HEK293 (cell line): ENCODE measurements around the gene HMX3.

Source experiments
- CTCF ChIA-PET: fragments of 350-600 bp; formaldehyde crosslinking; extraction: SDS; loops from one replicate; lab custom pipeline; 2021; ENCODE audit warnings: antibody characterized with exemption; lab: Yijun Ruan, JAX
- POLR2A ChIA-PET: fragments of 300-600 bp; formaldehyde crosslinking; extraction: SDS; loops from one replicate; lab custom pipeline; 2020; ENCODE audit warnings: antibody characterized with exemption, inconsistent platforms; lab: Yijun Ruan, JAX
- H3K27ac ChIP-seq: fragments of 200-500 bp; sonication (Bioruptor generic); 2 replicates; pipeline ENCODE4 v1.5.1; 2014; ENCODE audit warnings: low read depth, low read length, control low read depth, inconsistent platforms; ENCODE audit errors: extremely low read depth
- H3K36me3 ChIP-seq, 2 experiments: fragments of 200-500 bp in 1 of 2; sonication (Bioruptor generic) in 1 of 2; 1 replicate in 1 of 2; 2 replicates in 1 of 2; pipeline ENCODE4 v1.5.1; 2014 to 2017; ENCODE audit warnings: inconsistent platforms in 2 of 2, low read length in 2 of 2; ENCODE audit not compliant: control insufficient read depth in 2 of 2, insufficient read depth in 1 of 2
- H3K4me1 ChIP-seq: fragments of 200-500 bp; sonication (Bioruptor generic); 2 replicates; pipeline ENCODE4 v1.5.1; 2014; ENCODE audit warnings: mild to moderate bottlenecking, low read length, inconsistent platforms; ENCODE audit not compliant: control insufficient read depth, insufficient read depth
- H3K4me3 ChIP-seq: 2 replicates; pipeline ENCODE4 v1.5.1; 2011; ENCODE audit warnings: low read depth, mild to moderate bottlenecking, control low read depth, low read length, moderate library complexity
- H3K9me3 ChIP-seq: fragments of 200-500 bp; sonication (Bioruptor generic); 2 replicates; pipeline ENCODE4 v1.5.1; 2014; ENCODE audit warnings: low read depth, low read length, inconsistent platforms; ENCODE audit not compliant: control insufficient read depth, insufficient read depth
- CTCF ChIP-seq: fragments of 450-650 bp; formaldehyde crosslinking; IDR thresholded peaks from 2 replicates; pipeline ENCODE4 v1.5.1; 2016; ENCODE audit warnings: missing biosample characterization, missing genetic modification characterization
- GLIS1 ChIP-seq: fragments of 450-650 bp; formaldehyde crosslinking; IDR thresholded peaks from 2 replicates; pipeline ENCODE4 v1.5.1; 2016; ENCODE audit warnings: missing biosample characterization, missing genetic modification characterization
- GLIS2 ChIP-seq: fragments of 450-650 bp; formaldehyde crosslinking; IDR thresholded peaks from 2 replicates; pipeline ENCODE4 v1.5.1; 2016; ENCODE audit warnings: missing biosample characterization, missing genetic modification characterization
- PBX3 ChIP-seq: sonication (generic); formaldehyde crosslinking; IDR thresholded peaks from 2 replicates; pipeline ENCODE4 v1.8.1; 2022; ENCODE audit warnings: mild to moderate bottlenecking, moderate library complexity, missing genetic modification reagents
- SCRT2 ChIP-seq: fragments of 450-650 bp; formaldehyde crosslinking; IDR thresholded peaks from 2 replicates; pipeline ENCODE4 v1.5.1; 2016; ENCODE audit warnings: missing biosample characterization, missing genetic modification characterization
- TCF7L2 ChIP-seq: IDR thresholded peaks from 2 replicates; pipeline ENCODE4 v1.6.1; 2011; ENCODE audit warnings: low read depth, mild to moderate bottlenecking, inconsistent platforms, low read length, moderate library complexity, borderline replicate concordance
- TRIM28 ChIP-seq: IDR thresholded peaks from 2 replicates; pipeline ENCODE4 v1.6.1; 2011; ENCODE audit warnings: low read length, control low read depth, borderline replicate concordance
- ZBTB20 ChIP-seq: fragments of 450-650 bp; formaldehyde crosslinking; IDR thresholded peaks from 2 replicates; pipeline ENCODE4 v1.5.1; 2016; ENCODE audit warnings: missing biosample characterization, missing genetic modification characterization
- ZBTB6 ChIP-seq: fragments of 450-650 bp; formaldehyde crosslinking; IDR thresholded peaks from 2 replicates; pipeline ENCODE4 v1.5.1; 2017; ENCODE audit warnings: missing biosample characterization, missing genetic modification characterization
- ZFP37 ChIP-seq: fragments of 450-650 bp; formaldehyde crosslinking; IDR thresholded peaks from 2 replicates; pipeline ENCODE4 v1.5.1; 2016; ENCODE audit warnings: missing biosample characterization, missing genetic modification characterization
- ZNF114 ChIP-seq: fragments of 450-650 bp; formaldehyde crosslinking; IDR thresholded peaks from 2 replicates; pipeline ENCODE4 v1.5.0; 2017; ENCODE audit warnings: missing biosample characterization, missing genetic modification characterization
- ZNF157 ChIP-seq: fragments of 450-650 bp; formaldehyde crosslinking; IDR thresholded peaks from 2 replicates; pipeline ENCODE4 v1.5.1; 2016; ENCODE audit warnings: missing biosample characterization, missing genetic modification characterization
- ZNF174 ChIP-seq: fragments of 450-650 bp; formaldehyde crosslinking; IDR thresholded peaks from 2 replicates; pipeline ENCODE4 v1.5.0; 2017; ENCODE audit warnings: missing biosample characterization, mild to moderate bottlenecking, missing genetic modification characterization
- ZNF18 ChIP-seq: fragments of 450-650 bp; formaldehyde crosslinking; IDR thresholded peaks from 2 replicates; pipeline ENCODE4 v1.5.1; 2016; ENCODE audit warnings: missing biosample characterization, missing genetic modification characterization
- ZNF19 ChIP-seq: fragments of 450-650 bp; formaldehyde crosslinking; IDR thresholded peaks from 2 replicates; pipeline ENCODE4; 2016; ENCODE audit warnings: missing biosample characterization, missing genetic modification characterization, low read depth
- ZNF211 ChIP-seq: fragments of 450-650 bp; formaldehyde crosslinking; IDR thresholded peaks from 2 replicates; pipeline ENCODE4 v1.5.1; 2016; ENCODE audit warnings: low read depth, missing biosample characterization, missing genetic modification characterization
- ZNF266 ChIP-seq: fragments of 450-650 bp; formaldehyde crosslinking; IDR thresholded peaks from 2 replicates; pipeline ENCODE4 v1.5.1; 2016; ENCODE audit warnings: missing biosample characterization, missing genetic modification characterization, low read depth
- ZNF302 ChIP-seq: fragments of 450-650 bp; formaldehyde crosslinking; IDR thresholded peaks from 2 replicates; pipeline ENCODE4 v1.5.1; 2016; ENCODE audit warnings: missing biosample characterization, missing genetic modification characterization, low read depth
- ZNF324 ChIP-seq: fragments of 450-650 bp; formaldehyde crosslinking; IDR thresholded peaks from 2 replicates; pipeline ENCODE4 v1.5.1; 2016; ENCODE audit warnings: missing biosample characterization, missing genetic modification characterization
- ZNF354C ChIP-seq: fragments of 450-650 bp; formaldehyde crosslinking; IDR thresholded peaks from 2 replicates; pipeline ENCODE4 v1.5.1; 2016; ENCODE audit warnings: missing biosample characterization, missing genetic modification characterization, low read depth, borderline replicate concordance
- ZNF391 ChIP-seq: fragments of 450-650 bp; formaldehyde crosslinking; IDR thresholded peaks from 2 replicates; pipeline ENCODE4 v1.5.1; 2016; ENCODE audit warnings: low read depth, missing biosample characterization, missing genetic modification characterization, borderline replicate concordance
- ZNF394 ChIP-seq: fragments of 450-650 bp; formaldehyde crosslinking; IDR thresholded peaks from 2 replicates; pipeline ENCODE4 v1.5.1; 2016; ENCODE audit warnings: missing biosample characterization, missing genetic modification characterization, mild to moderate bottlenecking, moderate library complexity, borderline replicate concordance
- ZNF433 ChIP-seq: fragments of 450-650 bp; formaldehyde crosslinking; IDR thresholded peaks from 2 replicates; pipeline ENCODE4 v1.5.1; 2016; ENCODE audit warnings: missing biosample characterization, missing genetic modification characterization, low read depth
- ZNF48 ChIP-seq: fragments of 450-650 bp; formaldehyde crosslinking; IDR thresholded peaks from 2 replicates; pipeline ENCODE4 v1.5.1; 2016; ENCODE audit warnings: missing biosample characterization, missing genetic modification characterization
- ZNF561 ChIP-seq: fragments of 450-650 bp; IDR thresholded peaks from 2 replicates; pipeline ENCODE4 v1.5.1; 2018; ENCODE audit warnings: missing biosample characterization, missing genetic modification characterization, borderline replicate concordance
- ZNF629 ChIP-seq: fragments of 450-650 bp; formaldehyde crosslinking; IDR thresholded peaks from 2 replicates; pipeline ENCODE4 v1.5.1; 2017; ENCODE audit warnings: missing biosample characterization, missing genetic modification characterization
- ZNF677 ChIP-seq: fragments of 450-650 bp; IDR thresholded peaks from 2 replicates; pipeline ENCODE4 v1.5.0; 2018; ENCODE audit warnings: missing biosample characterization, mild to moderate bottlenecking, missing genetic modification characterization, moderate library complexity
- ZNF701 ChIP-seq: fragments of 450-650 bp; formaldehyde crosslinking; IDR thresholded peaks from 2 replicates; pipeline ENCODE4 v1.5.1; 2016; ENCODE audit warnings: missing biosample characterization, missing genetic modification characterization
- ZNF707 ChIP-seq: fragments of 450-650 bp; formaldehyde crosslinking; IDR thresholded peaks from 2 replicates; pipeline ENCODE4 v1.5.1; 2016; ENCODE audit warnings: missing biosample characterization, missing genetic modification characterization
- ZNF785 ChIP-seq: fragments of 450-650 bp; formaldehyde crosslinking; IDR thresholded peaks from 2 replicates; pipeline ENCODE4 v1.5.1; 2016; ENCODE audit warnings: missing biosample characterization, missing genetic modification characterization
- ZNF843 ChIP-seq: fragments of 450-650 bp; formaldehyde crosslinking; IDR thresholded peaks from 2 replicates; pipeline ENCODE4 v1.5.1; 2016; ENCODE audit warnings: missing biosample characterization, missing genetic modification characterization
- ZSCAN23 ChIP-seq: fragments of 450-650 bp; formaldehyde crosslinking; IDR thresholded peaks from 2 replicates; pipeline ENCODE4 v1.5.1; 2016; ENCODE audit warnings: missing biosample characterization, missing genetic modification characterization

The HMX3 gene

GRCh38 chr10:123109466-123109865 lies 26.3 kb upstream of the HMX3 start:
- Histone ChIP-seq H3K4me1 (no peaks in the 10 kb centered on the region), H3K36me3 (no peaks in the 10 kb centered on the region), H3K27ac (peak overlapping the region; percentile 7; the same call in 1 of the 2 replicates), H3K9me3 (no peaks in the 10 kb centered on the region), H3K4me3 (no peak overlapping the region)
- TF ChIP-seq SCRT2 (tag by site-specific recombination) (no peak), ZNF19 (no peak), ZNF677 (tag by site-specific recombination) (no peak), ZNF174 (tag by site-specific recombination) (no peak), ZNF18 (tag by site-specific recombination) (no peak), ZNF302 (no peak), ZNF211 (no peak), ZNF48 (tag by site-specific recombination) (no peak), TRIM28 (no peak), ZNF157 (no peak), ZNF266 (no peak), GLIS2 (no peak), ZNF114 (tag by site-specific recombination) (no peak), ZNF785 (tag by site-specific recombination) (no peak), ZSCAN23 (no peak), ZNF433 (tag by site-specific recombination) (no peak), ZNF394 (tag by site-specific recombination) (no peak), ZBTB20 (tag by site-specific recombination) (no peak), ZNF701 (tag by site-specific recombination) (no peak), PBX3 (CRISPR knock-in tag) (no peak)
- POLR2A ChIA-PET = no interaction called here
- CTCF ChIA-PET = no interaction called here

GRCh38 chr10:123117644-123118417 lies 17.9 kb upstream of the HMX3 start:
- Histone ChIP-seq H3K4me1 (no peaks in the 10 kb centered on the region), H3K36me3 (no peaks in the 10 kb centered on the region), H3K27ac (no peak overlapping the region), H3K9me3 (no peaks in the 10 kb centered on the region), H3K4me3 (no peak overlapping the region)
- ChIA-PET CTCF (no interaction called here), POLR2A (no interaction called here)
- TF ChIP-seq ZNF174 (tag by site-specific recombination) = no peak
- no peak for TF ChIP-seq ZBTB6
- TF ChIP-seq ZNF629 = no peak
- no peak for TF ChIP-seq ZNF707 (tag by site-specific recombination)
- TF ChIP-seq GLIS1 (tag by site-specific recombination) = no peak
- TF ChIP-seq ZNF324 (tag by site-specific recombination) = no peak
- no peak for TF ChIP-seq ZNF354C (tag by site-specific recombination)
- TF ChIP-seq TCF7L2 = no peak
- TF ChIP-seq CTCF (tag by site-specific recombination) = no peak
- TF ChIP-seq ZNF391 (tag by site-specific recombination) = no peak
- no peak for TF ChIP-seq ZNF843
- no peak for TF ChIP-seq ZFP37 (tag by site-specific recombination)
- TF ChIP-seq ZNF561 (tag by site-specific recombination) = no peak
